Neural cell (in vitro differentiated cells): ENCODE results near the gene KCTD16. TPM values are rescaled to one million over a fixed set of nuclear protein-coding genes. Genes with fewer than 3 reads are reported as not detected.

Source experiments
- H2AFZ ChIP-seq: fragments of 200-600, 300-800 bp; sonication (generic), shearing (Covaris generic); 2 replicates; pipeline ENCODE4 v1.6.0; 2014; ENCODE audit warnings: low read depth, mild to moderate bottlenecking, antibody characterized with exemption, low read length, moderate library complexity
- H3F3A ChIP-seq: fragments of 200-600 bp; shearing (Covaris generic); 2 replicates; pipeline ENCODE4 v1.6.1; 2016; ENCODE audit warnings: mild to moderate bottlenecking, moderate library complexity, mixed read lengths, antibody characterized with exemption, low read length; ENCODE audit not compliant: insufficient read depth, poor library complexity, severe bottlenecking
- H3K27ac ChIP-seq: fragments of 200-600, 300-800 bp; sonication (generic), shearing (Covaris generic); 2 replicates; pipeline ENCODE4 v1.5.1; 2014; ENCODE audit warnings: mild to moderate bottlenecking, low read length, moderate library complexity
- H3K27me3 ChIP-seq: fragments of 300-800, 200-600 bp; sonication (generic), shearing (Covaris generic); 2 replicates; pipeline ENCODE4 v1.6.0; 2014; ENCODE audit warnings: mild to moderate bottlenecking, low read depth, low read length, moderate library complexity; ENCODE audit not compliant: insufficient read depth
- H3K36me3 ChIP-seq: fragments of 300-800, 200-600 bp; sonication (generic), shearing (Covaris generic); 2 replicates; pipeline ENCODE4 v1.5.1; 2014; ENCODE audit warnings: mild to moderate bottlenecking, antibody characterized with exemption, low read length, moderate library complexity; ENCODE audit not compliant: insufficient read depth
- H3K4me2 ChIP-seq: fragments of 300-800, 200-600 bp; sonication (generic), shearing (Covaris generic); 2 replicates; pipeline ENCODE4 v1.6.0; 2014; ENCODE audit warnings: mild to moderate bottlenecking, low read length
- H3K4me3 ChIP-seq: fragments of 300-800, 200-600 bp; sonication (generic), shearing (Covaris generic); 2 replicates; pipeline ENCODE4 v1.5.1; 2014; ENCODE audit warnings: mild to moderate bottlenecking, low read length, moderate library complexity
- H3K79me2 ChIP-seq: fragments of 200-600 bp; shearing (Covaris generic); replicated peaks from 2 replicates; pipeline ENCODE4 v1.6.0; 2014; ENCODE audit warnings: mild to moderate bottlenecking, low read length, moderate library complexity; ENCODE audit not compliant: insufficient read depth
- H3K9ac ChIP-seq: fragments of 300-800, 200-600 bp; sonication (generic), shearing (Covaris generic); 2 replicates; pipeline ENCODE4 v1.6.1; 2016; ENCODE audit warnings: mild to moderate bottlenecking, low read length, mixed read lengths
- H3K9me2 ChIP-seq: fragments of 200-600 bp; shearing (Covaris generic); 2 replicates; pipeline ENCODE4 v1.6.1; 2016; ENCODE audit warnings: mild to moderate bottlenecking, low read length, mixed read lengths; ENCODE audit not compliant: insufficient read depth
- H3K9me3 ChIP-seq: fragments of 200-600, 300-800 bp; sonication (generic), shearing (Covaris generic); 2 replicates; pipeline ENCODE4 v1.6.1; 2016; ENCODE audit warnings: mild to moderate bottlenecking, mixed run types, low read length, moderate library complexity, mixed read lengths
- H4K20me1 ChIP-seq: fragments of 200-600 bp; shearing (Covaris generic); 2 replicates; pipeline ENCODE4 v1.6.1; 2016; ENCODE audit warnings: mild to moderate bottlenecking, mixed run types; ENCODE audit not compliant: insufficient read depth
- EP300 ChIP-seq: fragments of 450-650 bp; conservative IDR thresholded peaks from 2 replicates; pipeline ENCODE4 v1.6.1; 2014; ENCODE audit warnings: antibody characterized with exemption, mild to moderate bottlenecking, moderate library complexity; ENCODE audit not compliant: poor library complexity, severe bottlenecking
- EZH2 ChIP-seq: fragments of 200-600, 300-800 bp; shearing (Covaris generic), sonication (generic); IDR thresholded peaks from 2 replicates; pipeline ENCODE4 v1.6.1; 2014; ENCODE audit warnings: antibody characterized with exemption, low read length, borderline replicate concordance, mild to moderate bottlenecking; ENCODE audit not compliant: insufficient read depth, poor library complexity, severe bottlenecking
- MXI1 ChIP-seq: fragments of 450-650 bp; conservative IDR thresholded peaks from 2 replicates; pipeline ENCODE4 v1.6.1; 2014; ENCODE audit warnings: antibody characterized with exemption, mild to moderate bottlenecking; ENCODE audit not compliant: poor library complexity, severe bottlenecking
- POLR2AphosphoS5 ChIP-seq: IDR thresholded peaks from 2 replicates; pipeline ENCODE4 v1.6.1; 2012
- RAD21 ChIP-seq: fragments of 450-650 bp; conservative IDR thresholded peaks from 2 replicates; pipeline ENCODE4 v1.6.1; 2014; ENCODE audit warnings: antibody characterized with exemption, mild to moderate bottlenecking, moderate library complexity
- REST ChIP-seq: IDR thresholded peaks from 2 replicates; pipeline ENCODE4 v1.6.1; 2012; ENCODE audit warnings: borderline replicate concordance
- SMC3 ChIP-seq: fragments of 450-650 bp; conservative IDR thresholded peaks from 2 replicates; pipeline ENCODE4 v1.6.1; 2014; ENCODE audit warnings: antibody characterized with exemption, mild to moderate bottlenecking, moderate library complexity; ENCODE audit not compliant: poor library complexity
- TAF1 ChIP-seq: IDR thresholded peaks from 2 replicates; pipeline ENCODE4 v1.6.1; 2012; ENCODE audit warnings: low read depth
- polyA plus RNA-seq: library from polyadenylated mRNA; depleted of rRNA; stranded (reverse); fragments of >200 nt; gene quantifications from 2 replicates; pipeline ENCODE4 v1.2.3, GENCODE V29; 2014
- TF ChIP-seq, protein P1 (sequence below): fragments of 450-650 bp; IDR thresholded peaks from 2 replicates; pipeline ENCODE4 v1.5.1; 2014; ENCODE audit warnings: antibody characterized with exemption, mild to moderate bottlenecking, moderate library complexity; ENCODE audit not compliant: poor library complexity, severe bottlenecking

The KCTD16 gene
- polyA plus RNA-seq, 1 donor from 2014 or later: 7.1 TPM

GRCh38 chr5:144361406-144361805, 190.7 kb downstream of the KCTD16 start:
- Histone ChIP-seq H3K36me3 (no peaks in the 10 kb centered on the region), H4K20me1 (no peaks in the 10 kb centered on the region)
- TF ChIP-seq EP300: no peak
- TF ChIP-seq RAD21: no peak
- TF ChIP-seq, protein P1, sequence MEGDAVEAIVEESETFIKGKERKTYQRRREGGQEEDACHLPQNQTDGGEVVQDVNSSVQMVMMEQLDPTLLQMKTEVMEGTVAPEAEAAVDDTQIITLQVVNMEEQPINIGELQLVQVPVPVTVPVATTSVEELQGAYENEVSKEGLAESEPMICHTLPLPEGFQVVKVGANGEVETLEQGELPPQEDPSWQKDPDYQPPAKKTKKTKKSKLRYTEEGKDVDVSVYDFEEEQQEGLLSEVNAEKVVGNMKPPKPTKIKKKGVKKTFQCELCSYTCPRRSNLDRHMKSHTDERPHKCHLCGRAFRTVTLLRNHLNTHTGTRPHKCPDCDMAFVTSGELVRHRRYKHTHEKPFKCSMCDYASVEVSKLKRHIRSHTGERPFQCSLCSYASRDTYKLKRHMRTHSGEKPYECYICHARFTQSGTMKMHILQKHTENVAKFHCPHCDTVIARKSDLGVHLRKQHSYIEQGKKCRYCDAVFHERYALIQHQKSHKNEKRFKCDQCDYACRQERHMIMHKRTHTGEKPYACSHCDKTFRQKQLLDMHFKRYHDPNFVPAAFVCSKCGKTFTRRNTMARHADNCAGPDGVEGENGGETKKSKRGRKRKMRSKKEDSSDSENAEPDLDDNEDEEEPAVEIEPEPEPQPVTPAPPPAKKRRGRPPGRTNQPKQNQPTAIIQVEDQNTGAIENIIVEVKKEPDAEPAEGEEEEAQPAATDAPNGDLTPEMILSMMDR: no peak
- no peak for TF ChIP-seq MXI1
- TF ChIP-seq POLR2AphosphoS5: no peak
- TF ChIP-seq SMC3: no peak
- no peak for TF ChIP-seq EZH2
- TF ChIP-seq REST: no peak
- no peak for TF ChIP-seq TAF1

DNA sequence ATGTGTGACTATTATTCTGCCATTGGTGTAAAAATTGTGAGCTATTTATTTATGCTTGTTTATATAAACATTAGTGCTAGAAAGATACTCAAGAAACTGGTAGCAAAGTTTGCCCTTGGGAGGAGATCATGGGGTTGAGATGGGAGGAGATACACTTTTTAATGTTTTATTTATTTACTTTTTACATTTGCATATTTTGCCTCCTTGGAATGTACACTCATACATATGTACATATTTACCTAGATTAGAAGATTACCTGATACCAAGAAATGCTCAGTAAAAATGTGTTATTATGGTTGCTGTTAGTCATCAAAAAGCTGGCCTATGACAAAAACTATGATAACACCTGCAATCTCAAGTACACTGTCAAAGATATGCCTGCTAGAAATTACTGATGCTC, 195.2 kb downstream of the KCTD16 start:
- Histone ChIP-seq H3K36me3 (no peaks in the 10 kb centered on the region), H3K4me3 (no peak overlapping the region), H2AFZ (no peak overlapping the region), H3K4me2 (no peak overlapping the region), H3F3A (no peaks in the 10 kb centered on the region), H3K9me3 (no peaks in the 10 kb centered on the region), H3K9me2 (no peaks in the 10 kb centered on the region), H3K27ac (no peak overlapping the region), H3K79me2 (no peaks in the 10 kb centered on the region), H3K27me3 (no peaks in the 10 kb centered on the region), H3K9ac (no peak overlapping the region), H4K20me1 (no peaks in the 10 kb centered on the region)
- TF ChIP-seq, protein P1: no peak
- no peak for TF ChIP-seq POLR2AphosphoS5
- no peak for TF ChIP-seq RAD21
- TF ChIP-seq REST: no peak
- TF ChIP-seq TAF1: no peak
- TF ChIP-seq EZH2: no peak
- TF ChIP-seq EP300: no peak
- TF ChIP-seq MXI1: no peak
- TF ChIP-seq SMC3: no peak

More at GRCh38 chr5:144361406-144361805, 190.7 kb downstream of the KCTD16 start:
- no peaks in the 10 kb centered on the region for H3K9me2 ChIP-seq
- no peak overlapping the region for H3K9ac ChIP-seq
- H3K4me2 ChIP-seq: no peak overlapping the region
- no peaks in the 10 kb centered on the region for H3K27me3 ChIP-seq
- H2AFZ ChIP-seq: no peak overlapping the region
- H3K79me2 ChIP-seq: no peaks in the 10 kb centered on the region
- no peaks in the 10 kb centered on the region for H3F3A ChIP-seq
- H3K9me3 ChIP-seq: no peaks in the 10 kb centered on the region
- H3K27ac ChIP-seq: no peak overlapping the region
- H3K4me3 ChIP-seq: no peak overlapping the region
